H1 (cell line): Measurements from ENCODE around the gene PPARGC1A. TPM values are rescaled to one million over a fixed set of nuclear protein-coding genes. Genes with fewer than 3 reads are reported as not detected.

Experiments used
- CTCF ChIA-PET: fragments of 300-600 bp; sonication (Branson Sonifier 250); formaldehyde crosslinking; loops from one replicate; lab custom pipeline; 2021; ENCODE audit not compliant: partially characterized antibody; lab: Charles Lee
- POLR2A ChIA-PET: fragments of 300-600 bp; sonication (Branson Sonifier 250); formaldehyde crosslinking; loops from one replicate; lab custom pipeline; 2021; ENCODE audit warnings: inconsistent platforms; ENCODE audit not compliant: partially characterized antibody; lab: Charles Lee
- DNase-seq, 2 experiments: peaks; one replicate each; pipeline versions ENCODE4 v3.0.0 to v3.0.0-alpha.2; 2010 to 2022; ENCODE audit warnings: low spot score in 2 of 2, low read depth in 1 of 2, mixed read lengths in 1 of 2
- FAIRE-seq: peaks from 2 replicates; lab custom pipeline; 2011; peaks lifted over from hg19 to GRCh38; lab: Jason Lieb, UNC
- H2AFZ ChIP-seq: 2 replicates; pipeline ENCODE4 v1.8.1; 2012; ENCODE audit warnings: low read length, inconsistent platforms
- H2AK5ac ChIP-seq: 2 replicates; pipeline ENCODE4 v1.6.1; 2013; ENCODE audit warnings: low read depth, low read length
- H2BK120ac ChIP-seq: replicated peaks from 2 replicates; pipeline ENCODE3; 2013; ENCODE audit warnings: low read depth, low read length, inconsistent platforms
- H2BK12ac ChIP-seq: 2 replicates; pipeline ENCODE4 v1.6.1; 2013; ENCODE audit warnings: low read depth, low read length
- H2BK15ac ChIP-seq: 2 replicates; pipeline ENCODE4 v1.6.1; 2013; ENCODE audit warnings: low read length
- H2BK20ac ChIP-seq: 2 replicates; pipeline ENCODE4 v1.6.1; 2013; ENCODE audit warnings: low read length
- H2BK5ac ChIP-seq: 2 replicates; pipeline ENCODE4 v1.6.1; 2013; ENCODE audit warnings: low read depth, low read length
- H3K14ac ChIP-seq: 2 replicates; pipeline ENCODE4 v1.6.1; 2013; ENCODE audit warnings: inconsistent platforms; ENCODE audit not compliant: insufficient read length
- H3K18ac ChIP-seq: 2 replicates; pipeline ENCODE4 v1.6.1; 2013; ENCODE audit warnings: low read length; ENCODE audit errors: extremely low read depth
- H3K23ac ChIP-seq: 2 replicates; pipeline ENCODE4 v1.6.1; 2013; ENCODE audit warnings: inconsistent platforms; ENCODE audit not compliant: insufficient read length
- H3K23me2 ChIP-seq: 2 replicates; pipeline ENCODE4 v1.6.1; 2013; ENCODE audit warnings: low read depth, low read length
- H3K27ac ChIP-seq: 2 replicates; pipeline ENCODE4 v1.6.1; 2011; ENCODE audit warnings: low read depth, low read length, inconsistent platforms
- H3K27me3 ChIP-seq, 4 experiments: replicated peaks in 1 of 4; 1 replicate in 1 of 4; 2 replicates in 3 of 4; pipeline versions ENCODE4 v1.6.1 to v1.8.1; 2011 to 2013; ENCODE audit warnings: low read length in 3 of 4, mild to moderate bottlenecking in 3 of 4, inconsistent platforms in 2 of 4, mixed read lengths in 2 of 4, moderate library complexity in 1 of 4; ENCODE audit not compliant: control insufficient read depth in 3 of 4, insufficient read depth in 3 of 4; ENCODE audit errors: extremely low read depth in 1 of 4
- H3K36me3 ChIP-seq, 4 experiments: 2 replicates each; pipeline versions ENCODE4 v1.6.1 to v1.8.1; 2011 to 2013; ENCODE audit warnings: mild to moderate bottlenecking in 4 of 4, low read length in 3 of 4, moderate library complexity in 2 of 4, control low read depth in 1 of 4, inconsistent platforms in 1 of 4; ENCODE audit not compliant: insufficient read depth in 4 of 4, control insufficient read depth in 2 of 4
- H3K4ac ChIP-seq: replicated peaks from 2 replicates; pipeline ENCODE3; 2013; ENCODE audit warnings: low read length, low read depth, mixed read lengths, inconsistent platforms; ENCODE audit not compliant: insufficient read length
- H3K4me1 ChIP-seq, 4 experiments: replicated peaks in 1 of 4; 1 replicate in 1 of 4; 2 replicates in 3 of 4; pipeline versions ENCODE4 v1.6.1 to v1.8.1; 2011 to 2013; ENCODE audit warnings: low read length in 3 of 4, inconsistent platforms in 2 of 4, mixed read lengths in 1 of 4; ENCODE audit not compliant: insufficient read depth in 4 of 4, control insufficient read depth in 3 of 4
- H3K4me2 ChIP-seq, 2 experiments: 2 replicates each; pipeline versions ENCODE4 v1.6.1 to v1.8.1; 2011 to 2013; ENCODE audit warnings: low read depth in 2 of 2, low read length in 2 of 2, control low read depth in 1 of 2, inconsistent platforms in 1 of 2, mild to moderate bottlenecking in 1 of 2; ENCODE audit not compliant: insufficient read depth in 1 of 2
- H3K4me3 ChIP-seq, 4 experiments: fragments of 200-600, 300-600 bp in 1 of 4; sonication (generic), shearing (Covaris generic), sonication (Bioruptor Twin) in 1 of 4; 2 replicates each; pipeline versions ENCODE4 v1.5.1 to v1.8.1; 2011 to 2016; ENCODE audit warnings: low read length in 4 of 4, low read depth in 3 of 4, control low read depth in 2 of 4, inconsistent platforms in 2 of 4, mild to moderate bottlenecking in 2 of 4, mixed read lengths in 1 of 4, moderate library complexity in 1 of 4; ENCODE audit not compliant: insufficient read depth in 2 of 4; ENCODE audit errors: extremely low read depth in 1 of 4
- H3K56ac ChIP-seq: replicated peaks from 2 replicates; pipeline ENCODE3; 2013; ENCODE audit warnings: low read depth, mild to moderate bottlenecking, mixed read lengths, low read length, inconsistent platforms; ENCODE audit not compliant: insufficient read length
- H3K79me1 ChIP-seq: 2 replicates; pipeline ENCODE4 v1.6.1; 2013; ENCODE audit warnings: low read depth, low read length, control low read depth
- H3K79me2 ChIP-seq, 2 experiments: 2 replicates each; pipeline versions ENCODE4 v1.6.1 to v1.8.1; 2012 to 2013; ENCODE audit warnings: low read length in 2 of 2, mild to moderate bottlenecking in 2 of 2, inconsistent platforms in 1 of 2; ENCODE audit not compliant: insufficient read depth in 2 of 2, control insufficient read depth in 1 of 2
- H3K9ac ChIP-seq, 4 experiments: replicated peaks in 1 of 4; 1 replicate in 1 of 4; 2 replicates in 3 of 4; pipeline versions ENCODE4 v1.6.1 to v1.8.1; 2011 to 2013; ENCODE audit warnings: low read depth in 3 of 4, low read length in 3 of 4, control low read depth in 2 of 4, mild to moderate bottlenecking in 2 of 4, moderate library complexity in 2 of 4, inconsistent platforms in 1 of 4; ENCODE audit errors: extremely low read depth in 1 of 4
- H3K9me3 ChIP-seq, 2 experiments: 2 replicates each; pipeline versions ENCODE4 v1.6.1 to v1.8.1; 2012 to 2013; ENCODE audit warnings: mild to moderate bottlenecking in 2 of 2, moderate library complexity in 2 of 2, control low read depth in 1 of 2, inconsistent platforms in 1 of 2, low read depth in 1 of 2, low read length in 1 of 2, mixed read lengths in 1 of 2; ENCODE audit not compliant: insufficient read depth in 2 of 2
- H4K20me1 ChIP-seq, 2 experiments: replicated peaks in 1 of 2; 2 replicates each; pipeline versions ENCODE3 to v1.8.1; 2011 to 2013; ENCODE audit warnings: inconsistent platforms in 2 of 2, low read length in 2 of 2, mild to moderate bottlenecking in 1 of 2; ENCODE audit not compliant: insufficient read depth in 2 of 2, control insufficient read depth in 1 of 2
- H4K5ac ChIP-seq: 2 replicates; pipeline ENCODE4 v1.6.1; 2013; ENCODE audit warnings: low read length, low read depth, mixed read lengths, inconsistent platforms; ENCODE audit not compliant: insufficient read length
- H4K8ac ChIP-seq: 2 replicates; pipeline ENCODE4 v1.8.0; 2013; ENCODE audit warnings: mild to moderate bottlenecking, moderate library complexity, low read length, inconsistent platforms; ENCODE audit not compliant: insufficient read depth; ENCODE audit errors: extremely low read depth
- H4K91ac ChIP-seq: replicated peaks from 2 replicates; pipeline ENCODE3; 2013; ENCODE audit warnings: low read length, mixed read lengths, inconsistent platforms; ENCODE audit not compliant: insufficient read length
- BRCA1 ChIP-seq: IDR thresholded peaks from 2 replicates; pipeline ENCODE4 v1.6.1; 2012; ENCODE audit warnings: low read depth, low read length, improper control_type of control experiment
- CREB1 ChIP-seq: IDR thresholded peaks from 2 replicates; pipeline ENCODE4 v1.6.1; 2012; ENCODE audit warnings: inconsistent platforms
- CTBP2 ChIP-seq: IDR thresholded peaks from 2 replicates; pipeline ENCODE4 v1.7.0; 2011; ENCODE audit warnings: borderline replicate concordance, mild to moderate bottlenecking, moderate library complexity, mixed read lengths, low read length; ENCODE audit not compliant: insufficient read depth, insufficient read length
- EGR1 ChIP-seq: IDR thresholded peaks from 2 replicates; pipeline ENCODE4 v1.6.1; 2011; ENCODE audit warnings: low read depth, low read length, borderline replicate concordance
- KDM4A ChIP-seq: IDR thresholded peaks from one replicate; pipeline ENCODE4 v1.7.1; 2012; ENCODE audit warnings: low read depth, mild to moderate bottlenecking, moderate library complexity, low read length, inconsistent platforms; ENCODE audit not compliant: severe bottlenecking
- KDM5A ChIP-seq: fragments of 200-600 bp; IDR thresholded peaks from 2 replicates; pipeline ENCODE4 v1.7.1; 2012; ENCODE audit warnings: mild to moderate bottlenecking, low read length, inconsistent platforms, mixed read lengths
- POLR2A ChIP-seq, 2 experiments: IDR thresholded peaks; 1 replicate in 1 of 2; 2 replicates in 1 of 2; pipeline ENCODE4 v1.6.1; 2011; ENCODE audit warnings: low read depth in 2 of 2, low read length in 2 of 2, mild to moderate bottlenecking in 2 of 2; ENCODE audit errors: control extremely low read depth in 1 of 2
- POLR2AphosphoS5 ChIP-seq: IDR thresholded peaks from 2 replicates; pipeline ENCODE4 v1.6.1; 2011; ENCODE audit warnings: low read depth, low read length
- RNF2 ChIP-seq: fragments of 200-900, 300-1000 bp; sonication (generic); IDR thresholded peaks from 2 replicates; pipeline ENCODE4 v1.7.1; 2016; ENCODE audit warnings: borderline replicate concordance, low read depth, mild to moderate bottlenecking, antibody characterized with exemption, low read length; ENCODE audit not compliant: poor library complexity, severe bottlenecking; ENCODE audit errors: missing control alignments
- RXRA ChIP-seq: IDR thresholded peaks from 2 replicates; pipeline ENCODE4 v1.6.1; 2011; ENCODE audit warnings: low read depth, mild to moderate bottlenecking, low read length, moderate library complexity; ENCODE audit not compliant: insufficient read depth
- SP4 ChIP-seq: IDR thresholded peaks from 2 replicates; pipeline ENCODE4 v1.6.1; 2012; ENCODE audit warnings: low read length, inconsistent platforms
- SUZ12 ChIP-seq: fragments of 200-600 bp; sonication (generic); IDR thresholded peaks from 2 replicates; pipeline ENCODE4 v1.6.1; 2012; ENCODE audit warnings: mild to moderate bottlenecking, inconsistent platforms, low read length, moderate library complexity, mixed read lengths
- TBP ChIP-seq: IDR thresholded peaks from 2 replicates; pipeline ENCODE4 v1.6.1; 2011; ENCODE audit warnings: low read depth, low read length, improper control_type of control experiment
- TCF12 ChIP-seq: IDR thresholded peaks from 2 replicates; pipeline ENCODE4 v1.6.1; 2011; ENCODE audit warnings: low read depth, mild to moderate bottlenecking, low read length
- TEAD4 ChIP-seq: IDR thresholded peaks from 2 replicates; pipeline ENCODE4 v1.6.1; 2012; ENCODE audit warnings: low read depth, low read length, inconsistent platforms, mixed read lengths
- YY1 ChIP-seq: IDR thresholded peaks from 2 replicates; pipeline ENCODE4 v1.6.1; 2011; ENCODE audit warnings: low read depth, mild to moderate bottlenecking, low read length
- WGBS, 2 experiments: shearing (Covaris generic) in 1 of 2; methylation state at CpG; one replicate each; pipeline versions ENCODE4 v1.1.6 to v1.1.7; 2013 to 2015; ENCODE audit warnings: low lambda C conversion rate in 2 of 2, mixed read lengths in 2 of 2, inconsistent platforms in 1 of 2, low coverage in 1 of 2, missing lambda C conversion rate in 1 of 2; ENCODE audit not compliant: insufficient replicate concordance in 2 of 2, insufficient coverage in 1 of 2, insufficient read length in 1 of 2; ENCODE audit errors: extremely low coverage in 1 of 2, missing lambda C conversion rate in 1 of 2; 5-methylcytosine and 5-hydroxymethylcytosine counted together
- polyA plus RNA-seq, 7 experiments: library from polyadenylated mRNA; depleted of rRNA in 3 of 7; stranded (reverse) in 5 of 7; unstranded in 2 of 7; fragments of >200 nt in 5 of 7; fragments of 200-250 nt in 2 of 7; gene quantifications; 1 replicate in 5 of 7; 2 replicates in 1 of 7; 4 replicates in 1 of 7; pipeline versions ENCODE4 v1.2.1 to v1.2.3, GENCODE V29; 2011 to 2013; ENCODE audit warnings: missing spikeins in 2 of 7, mixed read lengths in 2 of 7
- total RNA-seq: library from RNA; stranded (reverse); fragmentation: NEBNext Ultra II Directional; extraction: Animal tissue kit (Norgen Biotek cat#: 25700); gene quantifications from 2 replicates; pipeline ENCODE4 v1.2.1, GENCODE V29; 2021

PPARGC1A gene
- total and polyA plus RNA-seq, 2 of the 8 experiments (the other 6 are each of a cell fraction or from before 2014, with no cell fraction given) = 0.54 to 1.4 TPM

- H3K4me2 ChIP-seq = no peak overlapping the region
- TF ChIP-seq POLR2A (IDR thresholded peaks at IDR 0.05; ENCODE audit: control extremely low read depth in 1 of 2, low read depth in 2 of 2, low read length in 2 of 2) (no peak), SUZ12 (no peak), YY1 (no peak), EGR1 (no peak), BRCA1 (no peak), POLR2AphosphoS5 (no peak), SP4 (no peak), KDM5A (no peak), TBP (no peak), RXRA (no peak), CTBP2 (no peak), TEAD4 (no peak), CREB1 (no peak), KDM4A (no peak), RNF2 (no peak), TCF12 (no peak)
- POLR2A ChIA-PET = no interaction called here
- H4K91ac ChIP-seq = no peak overlapping the region
- 84% methylated on average over 4 of the region's 4 CpGs; no CpG with 5 or more reads in 1 of the 2 experiments for WGBS, 2 experiments
- no peaks in the 10 kb centered on the region for H4K20me1 ChIP-seq
- H3K27ac ChIP-seq = no peak overlapping the region
- no peak overlapping the region for H2BK20ac ChIP-seq
- H3K9me3 ChIP-seq = no peaks in the 10 kb centered on the region
- H3K14ac ChIP-seq = no peak overlapping the region
- no peak overlapping the region for H3K23ac ChIP-seq
- H2BK12ac ChIP-seq = no peak overlapping the region
- DNase-seq = no peak
- H3K79me1 ChIP-seq = no peaks in the 10 kb centered on the region
- no peak overlapping the region for H4K5ac ChIP-seq
- no peak overlapping the region for H3K56ac ChIP-seq
- H3K18ac ChIP-seq = no peak overlapping the region
- CTCF ChIA-PET = no interaction called here
- H3K27me3 ChIP-seq = no peaks in the 10 kb centered on the region
- H2BK5ac ChIP-seq = no peak overlapping the region
- H2BK15ac ChIP-seq = no peak overlapping the region
- no peak overlapping the region for H3K4me3 ChIP-seq
- FAIRE-seq = no peak
- H3K9ac ChIP-seq = no peak overlapping the region
- no peak overlapping the region for H3K4ac ChIP-seq
- no peak overlapping the region for H4K8ac ChIP-seq
- H3K79me2 ChIP-seq = no peaks in the 10 kb centered on the region
- H3K4me1 ChIP-seq = no peaks in the 10 kb centered on the region
- no peaks in the 10 kb centered on the region; the same call in 1 of the 2 replicates for H3K23me2 ChIP-seq
- no peak overlapping the region for H2AFZ ChIP-seq
- H2BK120ac ChIP-seq = no peak overlapping the region
- no peaks in the 10 kb centered on the region for H3K36me3 ChIP-seq
- no peak overlapping the region for H2AK5ac ChIP-seq
Measured at GRCh38 chr4:23839279-23839678, 50.6 kb downstream of the PPARGC1A start.
